Eye (tissue), 1 donor: ENCODE results near the gene MARCHF6.
"Not testable (repeated sequence)": the region's sequence is repeated elsewhere in the genome, so short reads cannot be mapped to it uniquely, and the experiment has no call there.

ENCODE experiments used
- DNase-seq: peaks from one replicate; pipeline ENCODE4 v3.0.0-alpha.2; 2015

The MARCHF6 gene

DNA sequence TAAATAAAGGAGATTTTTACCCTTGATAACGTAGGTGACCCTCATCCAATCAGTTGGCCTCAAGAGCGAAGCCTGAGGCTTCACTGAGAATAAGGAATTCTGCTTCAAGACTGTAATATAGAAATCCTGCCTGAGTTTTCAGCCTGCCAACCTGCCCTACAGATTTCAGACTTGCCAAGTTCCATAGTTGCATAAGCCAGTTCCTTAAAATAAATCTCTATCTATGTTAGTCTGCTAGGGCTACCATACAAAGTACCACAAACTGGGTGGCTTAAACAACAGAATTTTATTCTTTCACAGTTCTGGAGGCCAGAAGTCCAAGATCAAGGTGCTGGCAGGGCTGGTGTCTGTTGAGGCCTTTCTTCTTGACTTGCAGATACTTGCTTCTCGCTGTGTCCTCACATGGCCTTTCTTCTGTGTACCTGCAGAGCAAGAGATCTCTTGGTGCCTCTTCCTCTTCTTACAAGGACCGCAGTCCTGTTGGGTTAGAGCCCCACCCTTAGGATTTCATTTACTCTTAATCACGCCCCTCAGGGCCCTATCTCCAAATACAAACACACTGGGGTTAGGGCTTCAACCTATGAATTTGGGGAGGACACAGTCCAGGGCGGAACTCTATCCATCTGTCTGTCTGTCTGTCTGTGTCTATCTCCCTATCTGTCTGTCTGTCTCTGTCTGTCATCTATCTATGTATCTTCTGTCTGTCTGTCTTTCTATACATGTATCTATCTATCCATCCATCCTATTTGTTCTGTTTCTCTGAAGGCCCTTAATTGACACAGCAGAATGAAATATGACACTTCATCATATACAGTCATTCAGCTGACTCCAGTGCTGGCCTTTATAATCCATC, 28.8 kb upstream of the MARCHF6 start:
- no peak for DNase-seq

DNA sequence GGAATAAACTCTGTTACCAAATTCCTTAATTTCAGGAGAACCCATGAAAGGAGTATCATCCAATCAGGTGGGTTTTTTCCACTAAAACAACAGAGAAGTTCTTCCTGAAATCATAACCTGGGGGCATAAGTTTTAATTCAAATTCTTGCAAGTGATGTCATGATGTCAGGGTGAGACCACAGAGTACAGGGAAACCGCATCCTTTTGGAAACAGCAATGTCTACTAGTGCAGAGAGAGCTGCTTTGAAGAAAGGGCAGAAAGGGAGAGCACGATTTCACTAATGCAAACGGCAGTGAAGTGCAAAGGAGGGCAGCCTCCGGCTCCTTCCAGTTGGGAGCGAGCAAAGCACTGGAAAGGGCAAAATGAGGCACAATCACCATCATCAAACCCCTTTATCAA, 25.2 kb upstream of the MARCHF6 start:
- no peak for DNase-seq

DNA sequence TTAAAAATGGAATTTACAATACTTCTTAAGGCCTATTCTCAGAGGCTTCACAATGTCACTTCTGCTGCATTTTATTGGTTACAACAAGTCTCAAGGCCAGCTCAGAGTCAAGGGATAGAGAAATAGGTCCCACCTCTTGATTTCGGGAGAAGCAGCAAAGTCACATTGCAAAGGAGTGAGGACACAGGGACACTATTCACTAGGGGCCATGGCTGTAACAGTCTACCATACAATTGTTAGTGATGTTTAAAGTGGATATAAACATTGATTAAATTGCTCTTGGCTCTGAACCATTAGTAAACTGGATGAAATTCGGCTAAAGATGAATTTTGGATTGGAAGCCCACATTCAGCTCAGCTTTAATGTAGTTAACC, 24.1 kb upstream of the MARCHF6 start:
- DNase-seq: no peak

DNA sequence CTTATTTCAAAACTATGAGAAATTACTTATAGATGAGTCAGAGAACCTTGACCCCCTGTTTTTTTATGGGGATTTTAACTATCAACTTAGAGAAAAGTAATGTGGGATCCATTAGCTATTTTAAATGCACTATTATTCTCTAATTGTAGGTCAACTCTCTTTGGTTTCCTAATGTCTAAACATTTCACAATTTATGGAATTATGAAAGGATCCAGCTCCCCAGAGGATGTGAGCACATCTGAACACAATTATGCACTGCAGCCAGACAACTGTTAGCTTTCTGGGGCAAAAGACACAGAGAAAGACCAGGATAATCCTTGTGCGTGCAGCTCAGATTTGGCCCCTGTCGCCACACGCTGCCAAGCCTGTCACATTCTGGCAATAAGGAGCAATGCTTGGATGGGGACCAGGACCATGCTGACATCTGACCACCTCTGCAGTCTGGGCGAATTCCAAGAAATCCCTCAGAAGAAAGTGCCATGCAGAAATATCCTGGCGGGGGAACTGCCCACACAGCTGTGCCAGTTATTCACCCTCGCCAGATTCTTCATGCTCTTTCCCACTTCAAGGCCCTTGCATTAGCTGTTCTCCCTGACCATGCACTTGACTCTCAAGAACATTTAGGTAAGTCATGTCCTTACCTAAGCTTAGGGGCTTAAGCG, 23.5 kb upstream of the MARCHF6 start:
- peak; percentile 61 for DNase-seq

DNA sequence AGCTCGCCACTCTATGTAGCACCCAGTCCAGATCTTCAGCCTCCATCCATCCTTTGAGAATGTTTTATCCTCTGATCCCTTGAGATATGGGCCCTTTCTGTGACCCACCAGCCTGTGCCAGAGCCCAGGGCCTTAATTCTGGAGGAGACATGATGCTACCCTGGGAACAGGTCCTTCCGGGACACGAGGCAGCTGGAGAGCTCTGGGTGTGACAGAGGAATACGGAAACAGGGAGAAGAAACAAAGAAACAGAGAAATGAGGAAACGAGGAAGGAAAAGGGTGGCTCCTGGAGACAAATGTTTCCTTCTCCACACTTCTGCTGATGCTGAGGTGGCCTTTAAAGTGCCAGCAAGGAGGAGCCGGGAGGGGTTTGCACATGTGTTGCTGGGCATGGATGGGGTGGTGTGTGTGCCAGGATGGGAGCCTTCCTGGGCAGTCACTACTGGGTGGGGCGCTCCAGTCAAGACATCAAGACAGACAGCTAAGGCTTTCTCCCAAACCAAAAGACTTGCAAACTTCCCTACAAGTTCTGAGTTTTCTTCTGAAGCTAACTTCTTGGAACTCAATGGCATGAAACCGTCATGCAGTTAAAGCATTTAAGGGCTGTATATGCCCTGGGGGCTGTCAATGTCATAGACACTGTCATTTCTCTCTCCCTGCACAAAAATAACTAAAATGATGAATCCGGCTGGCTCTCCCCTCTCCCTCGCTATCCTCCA, 22.8 kb upstream of the MARCHF6 start:
- DNase-seq: no peak

DNA sequence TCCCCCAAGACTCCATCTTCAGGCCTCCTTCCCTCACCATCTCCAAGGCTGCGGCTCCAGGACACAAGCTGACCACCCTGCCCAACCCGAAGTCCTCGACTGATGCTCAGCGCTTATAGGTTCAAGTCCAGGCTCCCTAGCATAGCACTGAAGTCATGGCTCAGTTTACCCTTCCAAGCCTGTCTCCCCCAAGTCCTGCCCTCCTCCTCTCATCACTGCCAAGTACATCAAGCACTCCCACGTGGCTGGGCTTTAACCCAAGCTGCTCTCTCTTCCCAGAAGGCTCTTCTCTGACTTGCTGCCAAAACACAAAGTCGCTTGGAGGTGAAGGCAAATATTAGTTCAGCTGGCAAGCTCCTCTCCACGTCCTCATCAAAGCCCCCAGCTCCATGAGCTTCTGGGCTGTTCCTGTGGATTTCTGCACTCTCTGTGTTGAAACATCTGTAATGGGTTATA, 22.1 kb upstream of the MARCHF6 start:
- peak; percentile 88 for DNase-seq

DNA sequence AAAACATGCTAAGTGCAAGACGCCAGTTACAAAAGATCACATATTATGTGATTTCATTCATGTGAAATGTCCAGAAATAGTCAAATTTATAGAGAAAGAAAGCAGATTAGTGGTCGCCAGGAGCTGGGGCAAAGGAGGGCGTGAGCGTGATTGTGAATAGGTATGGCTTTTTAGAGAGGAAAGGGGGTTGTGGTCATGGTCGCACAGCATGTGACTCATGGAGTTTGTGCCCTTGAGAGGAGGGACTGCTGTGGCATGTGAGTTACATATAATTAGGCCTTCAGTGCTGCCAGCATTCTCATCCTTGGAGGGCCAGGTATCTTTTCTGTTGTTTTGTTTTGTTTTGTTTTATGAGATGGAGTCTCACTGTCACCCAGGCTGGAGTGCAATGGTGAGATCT, 21.2 kb upstream of the MARCHF6 start:
- no peak for DNase-seq

DNA sequence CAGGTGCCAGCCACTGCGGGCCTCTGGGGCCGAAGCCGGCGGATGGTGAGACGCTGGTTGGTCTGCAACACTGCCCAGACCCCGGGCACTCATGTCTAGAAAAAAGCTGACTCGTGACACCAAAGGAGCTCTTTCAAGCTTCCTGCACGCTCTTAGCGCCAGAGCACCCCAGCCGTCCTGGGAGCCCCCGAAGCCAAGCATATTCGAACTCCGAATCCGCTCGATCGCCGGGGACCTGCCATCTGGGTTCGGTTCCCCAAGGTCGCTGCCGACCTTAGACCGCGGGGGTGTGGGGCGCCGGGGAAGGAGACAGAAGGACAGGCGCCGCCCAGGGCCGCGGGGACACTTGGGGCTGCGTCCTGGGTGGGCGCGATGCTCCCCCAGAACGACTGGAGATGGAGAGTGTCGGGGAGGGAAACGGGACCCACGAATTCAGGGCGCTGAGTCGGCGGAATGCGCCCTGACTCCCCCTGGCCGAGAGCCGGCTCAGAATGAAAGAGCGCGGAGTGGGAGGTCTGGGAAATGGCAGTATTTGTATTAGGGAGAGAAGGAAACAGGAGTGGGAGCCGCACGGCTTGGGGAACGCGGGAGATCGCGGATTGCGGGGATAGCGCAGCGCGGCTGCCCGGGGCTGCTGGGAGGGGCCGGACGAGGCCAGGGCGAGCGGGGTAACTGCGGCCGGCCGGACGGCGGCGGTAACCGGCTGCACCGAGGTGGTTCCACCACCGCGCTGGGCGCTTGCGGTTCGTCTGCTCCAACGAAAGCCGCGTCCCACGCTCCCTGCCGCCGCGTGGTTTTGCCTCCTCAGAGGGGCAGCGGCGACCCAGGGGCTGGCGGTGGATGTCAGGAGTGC, 20.1 kb upstream of the MARCHF6 start:
- DNase-seq: peak; percentile 76

DNA sequence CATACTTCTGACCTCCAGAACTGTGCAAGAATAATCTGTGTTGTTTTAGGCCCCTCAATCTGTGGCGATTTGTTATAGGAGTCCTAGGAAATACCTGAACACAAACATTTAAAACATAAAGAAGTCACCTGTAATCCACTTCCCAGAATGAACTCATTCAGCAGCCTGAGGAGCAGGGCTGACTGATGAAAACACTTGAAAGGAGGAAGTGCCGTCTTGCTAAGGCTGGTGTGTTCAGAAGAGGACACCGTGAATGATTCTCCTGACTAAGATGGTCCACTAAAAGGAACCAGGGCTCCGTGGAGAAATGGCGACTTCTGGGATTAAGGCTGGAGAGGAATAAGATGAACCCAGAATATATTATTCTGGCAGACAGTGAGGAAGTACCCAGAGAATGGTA, 18.7 kb upstream of the MARCHF6 start:
- DNase-seq: no peak

DNA sequence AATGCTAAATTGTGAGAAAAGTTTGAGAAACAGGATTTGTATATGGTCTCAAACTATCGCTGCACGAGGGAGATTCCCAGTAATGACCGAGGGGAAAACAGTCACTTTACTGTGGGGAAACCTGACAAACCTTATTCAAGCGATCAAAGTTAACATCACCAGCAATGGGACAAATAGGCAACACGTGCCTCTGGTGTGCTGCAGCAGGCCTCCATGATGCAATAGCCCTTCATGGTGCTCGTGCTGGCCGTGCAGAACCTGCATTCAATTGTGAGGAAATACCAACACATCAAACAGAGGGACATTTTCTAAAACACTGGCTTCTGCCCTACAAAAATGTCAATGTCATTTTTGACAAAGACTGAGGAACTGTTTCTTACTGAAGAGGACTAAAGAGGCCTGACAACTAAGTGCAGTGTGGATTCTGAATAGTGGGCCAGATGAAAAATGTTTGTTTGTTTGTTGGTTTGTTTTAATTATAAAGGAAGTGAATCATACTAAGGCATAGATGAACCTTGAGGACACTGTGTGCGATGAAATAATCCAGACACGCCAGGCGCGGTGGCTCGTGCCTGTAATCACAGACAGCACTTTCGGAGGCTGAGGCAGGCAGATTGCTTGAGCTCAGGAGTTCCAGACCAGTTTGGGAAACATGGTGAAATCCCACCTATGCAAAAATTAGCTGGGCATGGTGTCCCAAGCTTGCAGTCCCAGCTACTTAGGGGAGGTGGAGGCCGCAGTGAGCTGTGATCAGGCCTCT, 17.6 kb upstream of the MARCHF6 start:
- no peak for DNase-seq

DNA sequence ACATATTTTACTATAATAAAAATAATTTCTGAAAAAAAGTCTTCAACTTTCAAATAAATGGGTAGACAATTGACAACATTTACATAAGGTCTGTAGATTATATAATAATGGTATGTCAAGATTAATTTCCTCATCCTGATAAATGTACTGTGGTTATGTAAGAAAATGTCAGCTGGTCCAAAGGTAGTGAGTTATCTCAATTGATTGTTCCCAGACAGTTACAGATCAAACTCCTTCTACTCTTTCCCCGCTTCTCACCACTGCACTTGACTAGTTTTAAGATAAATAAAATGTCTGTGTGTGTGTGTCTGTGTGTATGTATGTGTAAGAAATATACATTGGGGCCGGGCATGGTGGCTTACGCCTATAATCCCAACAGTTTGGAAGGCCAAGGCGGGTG, 16.4 kb upstream of the MARCHF6 start:
- DNase-seq: no peak

DNA sequence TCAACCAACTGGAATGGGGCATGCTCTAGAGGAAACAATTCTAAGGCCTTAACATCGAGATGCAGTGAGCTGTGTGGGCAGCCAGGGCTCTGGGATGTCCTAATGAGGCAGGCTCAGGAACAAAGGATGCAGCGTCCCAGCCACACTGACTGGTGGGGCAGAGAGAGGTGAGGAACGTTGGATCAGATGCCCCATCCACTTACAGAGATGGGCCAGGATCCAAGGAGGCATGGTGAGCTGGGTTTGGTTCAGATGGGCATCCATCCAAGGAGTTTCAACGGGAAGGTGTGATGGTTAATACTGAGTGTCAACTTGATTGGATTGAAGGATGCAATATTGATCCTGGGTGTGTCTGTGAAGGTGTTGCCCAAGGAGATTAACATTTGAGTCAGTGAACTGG, 15.5 kb upstream of the MARCHF6 start:
- DNase-seq: no peak

DNA sequence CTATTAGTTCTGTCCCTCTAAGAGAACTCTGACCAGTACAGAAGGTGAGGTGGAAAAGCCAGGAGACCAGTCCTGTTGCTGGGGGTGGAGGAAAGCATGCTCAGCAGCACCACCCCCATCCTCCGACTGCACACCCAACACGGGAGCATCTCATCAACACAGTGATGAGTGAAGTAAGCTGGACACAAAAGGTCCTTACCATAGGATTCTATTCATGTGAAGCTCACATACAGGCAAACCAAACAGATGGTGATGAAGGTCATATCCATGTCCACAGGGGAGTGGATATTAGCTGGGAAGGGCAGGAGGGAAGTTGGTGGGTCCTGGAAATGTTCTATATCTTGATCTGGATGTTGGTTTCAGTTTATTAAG, 14.8 kb upstream of the MARCHF6 start:
- no peak for DNase-seq

DNA sequence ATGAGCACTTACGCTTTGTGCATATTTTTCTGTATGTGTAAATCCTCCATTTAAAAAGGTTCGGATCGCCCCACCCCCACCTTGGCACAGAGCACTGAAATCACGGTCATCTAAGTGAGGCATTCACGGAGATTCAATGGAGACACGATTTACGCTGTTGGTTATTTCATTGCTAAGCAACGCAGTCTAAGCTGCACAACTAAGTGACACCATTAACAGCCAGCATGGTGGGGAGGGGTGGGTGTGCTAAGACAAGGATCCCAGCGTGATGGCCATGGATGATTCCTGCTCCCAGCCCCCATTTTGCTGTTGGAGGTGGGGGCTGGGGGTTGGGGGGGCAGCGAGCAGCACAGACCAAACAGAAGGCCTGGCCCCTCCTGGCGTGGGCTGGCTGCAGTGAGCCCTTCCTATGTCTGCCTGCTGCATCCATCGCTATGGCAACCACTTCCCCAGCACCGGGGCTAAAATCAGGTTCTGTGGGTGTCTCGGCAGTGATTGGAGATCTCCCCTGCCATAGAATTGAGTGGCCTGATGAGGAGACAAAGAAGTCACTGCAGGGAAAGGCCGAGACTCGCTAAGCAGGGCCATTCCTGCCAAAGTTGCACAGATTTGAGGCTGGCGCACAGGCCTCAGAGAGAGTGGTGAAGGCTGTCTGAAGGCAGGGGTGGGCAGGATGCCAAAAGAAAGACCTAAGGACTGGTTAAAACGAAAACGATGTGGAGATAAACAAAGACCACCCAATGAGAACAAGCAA, 14.3 kb upstream of the MARCHF6 start:
- peak; percentile 53 for DNase-seq

DNA sequence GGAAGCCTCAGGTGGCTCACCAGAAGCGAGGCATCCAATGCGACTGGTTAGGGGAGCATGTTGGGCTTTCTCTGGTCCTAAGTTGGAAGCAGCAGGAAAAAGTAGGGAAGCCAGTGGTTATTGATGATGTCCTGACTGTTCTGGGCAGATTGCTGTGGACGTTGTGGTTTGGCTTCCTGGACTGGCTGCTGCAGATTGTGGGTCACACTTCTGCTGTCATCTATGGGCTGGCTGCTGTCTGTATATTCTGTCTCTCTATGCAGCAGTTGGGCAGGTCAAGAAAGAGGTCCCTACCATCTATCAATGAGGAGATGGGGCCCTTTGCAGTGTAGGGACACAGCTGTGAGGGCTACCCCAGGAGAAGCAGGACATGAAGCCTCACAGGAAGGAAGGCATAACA, 13.5 kb upstream of the MARCHF6 start:
- DNase-seq: no peak

DNA sequence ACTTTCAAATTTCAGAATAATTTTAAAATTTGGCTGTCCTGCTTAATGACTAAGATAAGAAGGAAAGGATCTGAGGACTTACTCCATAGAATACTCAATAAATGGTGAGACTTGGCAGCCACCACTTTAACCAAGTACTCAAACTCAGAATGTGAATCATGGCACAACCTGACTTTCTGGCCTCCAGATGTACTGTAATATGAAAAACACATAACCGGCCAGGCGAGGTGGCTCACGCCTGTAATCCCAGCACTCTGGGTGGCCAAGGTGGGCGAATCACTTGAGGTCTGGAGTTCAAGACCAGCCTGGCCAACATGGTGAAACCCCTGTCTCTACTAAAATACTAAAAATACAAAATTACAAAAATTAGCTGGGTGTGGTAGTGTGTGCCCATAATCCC, 10.0 kb upstream of the MARCHF6 start:
- DNase-seq: no peak

DNA sequence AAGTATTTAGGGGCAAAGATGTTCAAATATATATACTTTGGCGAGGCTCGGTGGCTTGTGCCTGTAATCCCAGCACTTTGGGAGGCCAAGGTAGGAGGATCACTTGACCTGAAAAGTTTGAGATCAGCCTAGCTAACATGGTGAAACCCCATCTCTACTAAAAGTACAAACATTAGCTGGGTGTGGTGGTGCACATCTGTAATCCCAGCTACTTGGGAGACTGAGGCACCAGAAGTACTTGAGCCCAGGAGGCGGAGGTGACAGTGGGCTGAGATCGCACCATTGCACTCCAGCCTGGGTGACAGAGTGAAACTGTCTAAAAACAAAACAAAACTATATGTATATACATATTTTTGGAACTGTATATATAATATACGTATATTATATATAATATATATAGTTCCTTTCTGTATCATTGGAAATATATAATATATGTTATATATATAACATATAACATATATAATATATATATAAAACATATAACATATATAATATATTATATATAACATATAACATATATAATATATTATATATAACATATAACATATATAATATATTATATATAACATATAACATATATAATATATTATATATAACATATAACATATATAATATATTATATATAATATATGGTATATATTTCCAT, 8.9 kb upstream of the MARCHF6 start:
- DNase-seq: not testable (repeated sequence)

DNA sequence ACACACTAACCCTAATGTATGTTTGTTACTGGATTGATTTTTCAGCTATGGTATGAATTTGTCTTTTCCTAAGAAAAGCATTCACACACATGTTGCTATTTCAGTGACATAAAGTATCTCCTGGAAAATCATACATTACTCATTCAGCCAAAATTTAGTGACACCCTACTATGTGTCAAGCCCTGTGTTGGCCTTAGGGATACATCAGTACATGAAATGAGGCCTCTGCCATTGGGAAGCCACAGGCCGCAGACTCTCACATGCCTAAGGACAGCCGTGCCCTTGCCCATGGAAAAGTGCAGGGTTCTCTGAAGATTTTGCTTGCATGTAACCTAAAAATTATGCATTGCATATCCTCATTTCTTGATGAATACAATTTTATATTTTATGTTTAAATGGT, 5.2 kb upstream of the MARCHF6 start:
- DNase-seq: no peak

DNA sequence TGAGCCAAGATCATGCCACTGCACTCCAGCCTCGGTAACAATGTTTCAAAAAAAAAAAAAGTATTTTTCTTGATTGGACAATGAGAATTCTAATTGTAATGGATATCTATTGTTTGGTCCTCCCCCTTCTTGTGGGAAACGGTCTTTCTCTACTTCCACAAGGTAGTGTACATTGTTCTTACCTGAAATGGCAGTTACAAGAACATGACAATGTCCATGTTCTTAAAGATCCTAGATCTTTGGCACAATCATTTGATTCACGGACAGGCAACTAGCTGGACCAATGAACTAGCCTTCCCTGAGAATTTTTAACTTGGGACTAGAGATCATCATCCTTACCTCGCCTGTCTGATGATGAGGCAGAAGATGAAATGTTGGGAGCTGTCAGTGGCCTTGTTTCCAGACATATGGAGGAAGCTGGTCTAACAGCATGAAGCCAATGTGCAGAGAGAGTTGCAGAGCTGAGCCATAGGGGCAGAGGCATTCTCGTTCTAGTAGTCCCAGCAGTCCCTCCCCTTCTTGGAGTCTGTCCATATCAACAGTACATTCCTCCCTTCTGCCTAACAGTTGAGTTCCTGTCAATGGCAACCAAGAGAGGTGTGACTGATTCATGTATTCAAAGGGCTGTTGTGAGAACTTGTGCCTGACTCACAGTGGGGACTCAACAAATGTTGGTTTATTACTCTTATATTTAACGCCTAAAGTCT, 2.1 kb upstream of the MARCHF6 start:
- DNase-seq: no peak

DNA sequence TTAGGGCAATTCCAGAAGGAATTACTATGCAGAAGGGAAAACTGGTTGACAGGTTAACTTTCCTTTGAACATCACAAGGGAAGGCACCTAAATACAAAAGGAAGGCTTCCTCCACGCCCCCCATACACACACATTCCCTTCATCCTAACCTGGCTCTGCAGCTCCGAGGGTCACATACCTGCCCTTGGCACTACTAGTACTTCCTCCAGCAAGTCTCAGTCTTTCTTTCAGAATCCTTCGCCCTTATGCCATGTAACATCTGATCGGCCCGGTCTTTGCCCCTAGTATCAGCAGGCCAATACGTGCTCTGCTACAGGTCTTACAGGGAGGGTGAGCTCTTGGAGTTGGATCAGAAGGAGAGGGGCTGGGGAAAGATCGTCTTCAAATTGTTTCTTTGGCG, 1.6 kb upstream of the MARCHF6 start:
- no peak for DNase-seq
